ENCODE results near the gene IQCK.

The IQCK gene

GRCh38 chr16:19808061-19808641, 90.1 kb downstream of the IQCK start:
- no peak for DNase-seq

GRCh38 chr16:19809121-19809635, 91.1 kb downstream of the IQCK start:
- no peak for DNase-seq

DNA sequence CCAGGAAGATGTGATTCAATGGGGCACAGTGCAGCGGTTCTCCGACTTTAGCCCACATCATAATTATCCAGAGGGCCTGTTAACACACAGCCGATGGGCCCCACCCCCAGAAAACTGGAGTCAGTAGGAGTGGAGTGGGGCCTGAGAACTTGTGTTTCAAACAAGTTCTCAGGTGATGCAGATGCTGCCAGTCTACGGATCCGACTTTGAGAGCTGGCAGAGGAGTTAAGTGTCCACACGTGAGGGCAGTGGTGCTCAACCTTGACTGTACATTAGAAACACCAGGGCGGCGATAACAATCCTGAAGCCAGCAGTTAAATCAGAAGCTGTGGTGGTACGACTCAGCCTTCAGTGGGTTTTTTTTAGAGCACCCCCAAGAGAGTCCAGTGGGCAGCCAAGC, 91.6 kb downstream of the IQCK start:
- DNase-seq = no peak

- no peak for DNase-seq
Observed at GRCh38 chr16:19810817-19811731, 93.0 kb downstream of the IQCK start.

GRCh38 chr16:19812986-19813385, 94.9 kb downstream of the IQCK start:
- DNase-seq = no peak

GRCh38 chr16:19815418-19815817, 97.3 kb downstream of the IQCK start:
- DNase-seq = no peak

GRCh38 chr16:19817122-19817521, 99.1 kb downstream of the IQCK start:
- DNase-seq = no peak

- no peak for DNase-seq
Observed at GRCh38 chr16:19817875-19818274, 99.8 kb downstream of the IQCK start.

GRCh38 chr16:19822533-19822932, 104.5 kb downstream of the IQCK start:
- no peak for DNase-seq

GRCh38 chr16:19823322-19823721, 105.3 kb downstream of the IQCK start:
- DNase-seq = no peak

DNA sequence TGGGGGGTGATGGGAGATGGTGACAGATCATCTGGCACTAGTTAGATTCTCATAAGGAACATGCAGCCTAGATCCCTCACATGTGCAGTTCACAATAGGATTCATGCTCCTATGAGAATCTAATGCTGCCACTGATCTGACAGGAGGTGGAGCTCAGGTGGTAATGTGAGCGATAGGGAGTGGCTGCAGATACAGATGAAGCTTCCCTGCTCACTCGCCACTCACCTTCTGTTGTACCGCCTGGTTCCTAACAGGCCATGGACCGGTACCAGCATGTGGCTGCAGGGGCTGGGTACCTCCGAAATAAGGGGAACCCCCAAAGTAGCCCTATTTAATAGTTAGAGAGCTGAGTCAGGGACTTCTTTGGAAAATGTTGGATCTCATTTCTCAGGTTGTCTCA, 106.1 kb downstream of the IQCK start:
- DNase-seq = no peak

DNA sequence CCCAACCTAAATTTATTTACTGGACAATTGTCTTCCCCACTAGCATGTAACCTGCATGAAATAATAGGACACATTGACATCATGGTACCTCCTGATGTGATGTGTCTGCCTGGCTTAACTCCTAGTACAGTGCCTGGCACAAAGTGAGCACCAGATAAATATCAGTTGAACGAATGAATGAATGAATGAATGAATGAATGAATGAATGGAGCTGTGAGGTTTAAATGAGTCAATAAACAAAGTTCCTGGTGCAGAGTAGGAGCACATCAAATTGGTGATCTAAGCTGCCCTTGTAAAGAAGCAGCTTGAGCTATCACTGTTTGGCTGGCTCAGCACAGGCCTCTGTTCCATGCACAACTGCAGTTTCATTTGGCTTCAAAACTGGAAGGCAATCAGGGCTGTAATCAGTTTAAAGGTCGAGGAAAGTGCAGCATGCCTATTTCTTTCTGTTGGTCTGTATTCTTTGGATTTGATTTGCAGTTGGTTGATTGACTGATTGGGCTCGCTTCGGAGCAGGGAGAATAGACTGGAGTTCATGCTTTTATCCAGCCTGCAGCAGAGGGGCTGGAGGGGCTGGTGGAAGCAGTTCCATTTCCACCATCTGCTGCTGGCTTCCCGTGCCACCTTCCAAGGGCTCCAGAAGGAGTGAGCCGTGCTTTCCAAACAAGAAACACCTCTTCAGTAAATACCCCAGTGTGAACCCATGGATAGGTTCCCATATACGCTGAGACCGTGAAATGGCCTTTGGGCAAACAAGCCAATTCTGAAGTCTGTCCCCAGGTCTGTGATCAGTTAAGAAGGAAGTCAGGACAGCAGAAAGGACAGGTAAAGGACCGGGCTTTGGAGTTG, 112.0 kb downstream of the IQCK start:
- DNase-seq = no peak

DNA sequence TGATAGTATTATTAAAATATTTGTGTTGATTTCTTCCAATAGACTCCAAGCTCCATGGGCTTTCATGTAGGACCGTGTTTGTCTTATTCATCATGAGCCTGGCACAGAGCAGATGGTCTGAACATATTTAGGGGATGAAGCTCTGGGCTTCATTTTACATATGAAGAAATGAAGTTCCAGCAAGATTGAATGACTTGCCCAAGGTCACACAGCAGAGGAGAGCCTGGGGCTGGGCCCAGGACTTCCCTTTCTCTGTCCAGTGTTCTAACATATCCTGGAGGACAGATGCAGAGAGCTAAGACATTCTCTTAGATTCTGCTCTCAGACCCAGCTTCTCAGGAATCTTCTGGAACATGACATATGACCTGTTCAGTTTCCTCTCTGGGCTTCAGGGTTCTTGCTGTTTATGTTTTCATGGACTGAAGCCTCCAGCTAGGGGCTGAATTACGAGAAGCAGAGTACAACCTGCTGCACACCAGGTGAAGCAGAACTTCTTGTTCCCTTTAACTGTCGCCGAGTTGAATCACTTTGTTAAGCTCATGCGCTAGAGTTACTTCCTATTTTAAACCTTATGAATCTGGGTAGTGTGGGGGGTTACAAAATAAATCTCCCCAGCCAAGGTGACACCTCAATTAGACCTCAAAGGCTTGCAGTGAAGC, 113.0 kb downstream of the IQCK start:
- DNase-seq = no peak

- no peak for DNase-seq
Observed at GRCh38 chr16:19831678-19832077, 113.6 kb downstream of the IQCK start.

DNA sequence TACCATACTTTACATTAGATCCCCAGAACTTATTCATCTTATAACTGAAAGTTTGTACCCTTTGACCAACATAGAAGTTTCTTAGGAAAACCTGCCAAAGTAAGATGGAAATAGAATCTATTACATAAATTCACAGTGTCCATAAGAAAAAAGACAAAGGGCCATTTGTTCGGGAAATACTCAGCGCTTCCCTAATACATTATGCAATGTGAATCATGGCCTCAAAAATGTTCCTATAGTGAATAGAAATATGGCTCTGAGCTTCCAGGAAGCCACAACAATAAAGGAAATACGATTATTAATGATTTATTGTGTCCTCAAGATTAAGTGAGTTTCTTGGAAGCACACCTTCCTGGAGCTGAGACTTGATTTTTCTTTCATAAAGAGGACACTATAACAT, 115.1 kb downstream of the IQCK start:
- no peak for DNase-seq

DNA sequence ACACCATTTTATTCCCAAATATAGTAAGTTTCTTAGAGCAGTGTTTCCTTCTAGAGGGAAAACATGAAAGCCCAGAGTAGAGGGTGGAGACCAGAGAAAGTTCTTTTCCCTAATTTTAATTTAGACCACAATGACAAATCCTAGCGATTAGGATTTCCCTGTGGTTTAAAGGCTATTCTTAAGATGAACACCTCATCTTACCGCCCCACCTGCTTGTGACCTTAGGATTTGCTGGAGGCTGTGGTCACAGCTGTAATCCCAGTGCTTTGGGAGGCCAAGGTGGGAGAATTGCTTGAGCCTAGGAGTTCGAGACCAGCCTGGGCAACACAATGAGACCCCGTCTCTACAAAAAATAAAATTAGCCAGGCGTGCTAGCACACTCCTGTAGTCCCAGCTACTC, 115.5 kb downstream of the IQCK start:
- DNase-seq = no peak

GRCh38 chr16:19835196-19835595, 117.1 kb downstream of the IQCK start:
- no peak for DNase-seq

DNA sequence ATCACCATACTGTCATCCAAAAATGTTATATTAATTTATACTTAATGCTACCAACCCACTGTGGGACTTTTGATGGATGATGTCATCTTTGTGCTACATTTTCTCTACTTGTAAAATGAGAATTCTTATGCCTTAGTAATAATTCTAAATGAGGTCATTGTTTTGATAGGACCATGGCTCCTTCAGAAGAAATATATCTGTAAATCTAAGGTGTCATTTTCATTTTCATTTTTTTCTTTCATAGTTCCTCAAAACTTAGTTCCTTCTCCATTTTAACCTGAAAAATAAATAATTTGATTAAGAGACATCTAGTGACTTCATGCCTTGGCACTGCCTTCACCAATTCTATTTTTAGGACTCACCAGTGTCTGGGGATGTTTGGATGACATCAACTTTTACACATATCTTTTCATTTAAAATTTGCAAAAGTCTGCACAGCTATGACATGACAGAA, 117.9 kb downstream of the IQCK start:
- DNase-seq = no peak

GRCh38 chr16:19837331-19837980, 119.4 kb downstream of the IQCK start:
- no peak for DNase-seq

DNA sequence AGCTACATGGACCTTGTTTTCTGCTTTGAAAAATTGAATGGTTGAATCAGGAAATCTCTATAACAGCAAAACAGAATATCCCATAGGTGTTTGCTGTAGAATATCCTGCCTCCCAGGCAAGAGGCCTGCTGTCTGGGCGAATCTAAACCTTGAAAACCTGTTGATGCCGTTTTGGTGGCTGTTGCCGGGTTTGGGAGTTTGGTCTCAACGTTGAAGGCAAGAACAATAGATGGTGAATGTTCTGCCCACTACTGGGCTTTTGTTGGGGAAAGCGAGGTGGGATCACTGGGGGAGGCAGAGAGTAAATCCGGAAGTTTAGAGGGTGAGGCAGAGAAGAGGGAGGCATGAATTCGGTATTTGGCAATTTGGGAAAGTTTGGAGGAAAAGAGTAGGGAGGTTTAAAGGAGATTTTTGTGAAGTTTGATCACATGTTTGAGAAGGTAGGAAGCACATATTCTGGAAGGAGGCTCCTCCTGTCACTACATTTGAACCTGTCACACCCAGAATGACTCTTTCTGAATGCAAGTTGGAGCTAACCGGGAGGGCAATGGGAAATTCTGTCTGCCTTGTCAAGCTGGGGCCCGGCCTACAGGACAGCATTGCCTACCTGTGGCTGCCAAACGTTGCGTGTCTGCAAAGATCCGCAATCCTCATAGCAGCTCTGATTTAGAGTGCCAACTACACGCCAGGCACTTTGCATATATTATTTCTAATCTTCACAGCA, 120.1 kb downstream of the IQCK start:
- DNase-seq = no peak

DNA sequence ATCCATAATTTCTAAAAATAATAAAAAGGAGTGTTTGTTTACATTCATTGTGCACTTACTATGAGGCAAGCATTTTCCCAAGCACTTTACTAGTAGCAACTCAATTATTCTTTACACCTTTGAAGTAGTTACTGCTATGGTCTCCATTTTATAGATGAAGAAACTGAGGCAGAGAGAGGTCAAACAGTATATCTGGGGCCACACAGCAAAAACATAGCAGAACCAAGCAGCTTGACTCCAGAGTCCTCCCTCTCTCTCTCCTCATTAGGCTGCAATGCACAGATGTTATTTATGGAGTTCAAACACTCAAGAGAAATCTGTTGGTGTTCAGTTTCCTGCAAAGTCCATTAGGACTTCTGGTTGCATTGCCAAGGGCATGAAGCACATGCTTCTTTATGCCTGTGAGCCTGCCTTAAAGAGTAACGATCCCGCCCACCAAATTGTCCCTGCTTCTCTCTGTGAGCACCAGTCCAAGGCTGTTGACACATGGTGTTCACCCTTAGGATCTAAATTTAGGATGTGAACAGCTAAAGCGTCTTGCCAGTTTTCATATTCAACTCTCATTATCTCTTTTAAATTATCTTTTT, 122.5 kb downstream of the IQCK start:
- peak; percentile 95 for DNase-seq

Data from DMS 273 treated with DMSO at 0.1 percent for 48 hours (cell line).